ENCODE results near the gene HTD2. TPM values are rescaled to one million over a fixed set of nuclear protein-coding genes. Genes with fewer than 3 reads are reported as not detected.

Gene HTD2
- total RNA-seq, 1 experiment from 2014 or later = 13.5 TPM

- no peak for TF ChIP-seq SP1 (IDR thresholded peaks at IDR 0.05; ENCODE audit: low read depth)
- TF ChIP-seq TCF7L2 (IDR thresholded peaks at IDR 0.05; ENCODE audit: borderline replicate concordance, extremely low read depth, insufficient read depth, insufficient read length) = no peak
- TF ChIP-seq SRF (IDR thresholded peaks at IDR 0.05; ENCODE audit: low read depth) = no peak
- TF ChIP-seq POLR2A (IDR thresholded peaks at IDR 0.05; ENCODE audit: borderline replicate concordance, extremely low read depth, insufficient read depth, insufficient read length) = no peak
- no peak for TF ChIP-seq SIN3A (IDR thresholded peaks at IDR 0.05; ENCODE audit: low read depth)
- no peak for TF ChIP-seq JUND (IDR thresholded peaks at IDR 0.05)
- TF ChIP-seq ELF1 (IDR thresholded peaks at IDR 0.05; ENCODE audit: borderline replicate concordance, low read depth) = no peak
- no peak for TF ChIP-seq CBX3 (IDR thresholded peaks at IDR 0.05; ENCODE audit: low read depth)
- TF ChIP-seq EGR1 (IDR thresholded peaks at IDR 0.05; ENCODE audit: low read depth) = no peak
- no peak for TF ChIP-seq YY1 (IDR thresholded peaks at IDR 0.05; ENCODE audit: extremely low read depth, insufficient replicate concordance, low read depth, low read length)
- no peak for TF ChIP-seq POLR2AphosphoS5 (IDR thresholded peaks at IDR 0.05; ENCODE audit: low read depth, low read length)
- TF ChIP-seq ZFX (IDR thresholded peaks at IDR 0.05) = no peak
Measured at GRCh38 chr3:58361866-58362265, 55.5 kb downstream of the HTD2 start (continued).

- ChIA-PET POLR2A (no interaction called here), CTCF (no interaction called here), RAD21 (ENCODE audit: low non-redundant PET in 1 of 2, low total read pairs in 2 of 2, uncharacterized antibody in 2 of 2, unreplicated experiment in 2 of 2) (no interaction called here)
- no peaks in the 10 kb centered on the region for H3K27me3 ChIP-seq (ENCODE audit: insufficient read depth, low read length)
- ATAC-seq (no peak), DNase-seq (ENCODE audit: low read depth, low spot score) (no peak)
- no peaks in the 10 kb centered on the region for H3K9me2 ChIP-seq (ENCODE audit: insufficient read depth)
- H3K36me3 ChIP-seq (ENCODE audit: control insufficient read depth in 1 of 2, insufficient read depth in 2 of 2, low read length in 2 of 2) = no peaks in the 10 kb centered on the region
- intact Hi-C loops (cut with micrococcal nuclease) = no loop called here
- H4K20me1 ChIP-seq (ENCODE audit: insufficient read depth) = no peaks in the 10 kb centered on the region
- H3K9ac ChIP-seq (ENCODE audit: low read length) = no peak overlapping the region
- H3K4me1 ChIP-seq (ENCODE audit: control insufficient read depth in 1 of 2, insufficient read depth in 2 of 2, low read length in 2 of 2) = no peaks in the 10 kb centered on the region
- H2AFZ ChIP-seq (ENCODE audit: low read depth, low read length, poor library complexity, severe bottlenecking) = no peak overlapping the region
- H3K4me2 ChIP-seq (ENCODE audit: low read length) = no peak overlapping the region
- TF ChIP-seq REST (IDR thresholded peaks at IDR 0.05; ENCODE audit: low read depth) = no peak
- TF ChIP-seq CEBPB (IDR thresholded peaks at IDR 0.05; ENCODE audit: low read depth) = no peak
- TF ChIP-seq, protein P1, sequence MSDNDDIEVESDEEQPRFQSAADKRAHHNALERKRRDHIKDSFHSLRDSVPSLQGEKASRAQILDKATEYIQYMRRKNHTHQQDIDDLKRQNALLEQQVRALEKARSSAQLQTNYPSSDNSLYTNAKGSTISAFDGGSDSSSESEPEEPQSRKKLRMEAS (IDR thresholded peaks at IDR 0.05) = no peak
- TF ChIP-seq ZBTB33 (IDR thresholded peaks at IDR 0.05; ENCODE audit: extremely low read depth, insufficient replicate concordance, low read length) = no peak
- TF ChIP-seq YY1 (IDR thresholded peaks at IDR 0.05; ENCODE audit: extremely low read depth, insufficient replicate concordance, low read depth, low read length) = no peak
- TF ChIP-seq ELF1 (IDR thresholded peaks at IDR 0.05; ENCODE audit: borderline replicate concordance, low read depth) = no peak
- no peak for TF ChIP-seq SP1 (IDR thresholded peaks at IDR 0.05; ENCODE audit: low read depth)
- no TSS peak for BruUV-seq (replicated peaks)
- H3K79me2 ChIP-seq (ENCODE audit: insufficient read depth, low read length) = no peaks in the 10 kb centered on the region
- H3K9me3 ChIP-seq (ENCODE audit: control insufficient read depth in 1 of 2, insufficient read depth in 1 of 2, low read depth in 1 of 2, low read length in 2 of 2) = no peaks in the 10 kb centered on the region
- no peak overlapping the region for H3K4me3 ChIP-seq (replicated peaks in 1 of 2; ENCODE audit: low read depth in 1 of 2, low read length in 2 of 2)
- no peak overlapping the region for H3K27ac ChIP-seq (ENCODE audit: low read depth, low read length)
Measured at GRCh38 chr3:58366699-58367098, 60.4 kb downstream of the HTD2 start.
